Hepatocyte (in vitro differentiated cells): ENCODE measurements around the gene PRDM10. TPM values are rescaled to one million over a fixed set of nuclear protein-coding genes. Genes with fewer than 3 reads are reported as not detected.

Experiments used
- DNase-seq: peaks from one replicate; pipeline ENCODE4 v3.0.0-alpha.2; 2016; ENCODE audit warnings: low spot score
- H2AFZ ChIP-seq: fragments of 200-600 bp; sonication (generic); 2 replicates; pipeline ENCODE4 v1.6.0; 2016; ENCODE audit warnings: antibody characterized with exemption, mild to moderate bottlenecking
- H3K27ac ChIP-seq: fragments of 200-600 bp; sonication (generic); 2 replicates; pipeline ENCODE4 v1.5.1; 2016; ENCODE audit warnings: mild to moderate bottlenecking
- H3K27me3 ChIP-seq: fragments of 200-600 bp; sonication (generic); 2 replicates; pipeline ENCODE4 v1.6.1; 2016
- H3K36me3 ChIP-seq: fragments of 200-600 bp; sonication (generic); replicated peaks from 2 replicates; pipeline ENCODE4 v1.5.1; 2016; ENCODE audit warnings: low read depth; ENCODE audit not compliant: insufficient read depth
- H3K4me1 ChIP-seq: fragments of 200-600 bp; sonication (generic); 2 replicates; pipeline ENCODE4 v1.5.1; 2016; ENCODE audit warnings: mild to moderate bottlenecking, moderate library complexity; ENCODE audit not compliant: insufficient read depth
- H3K4me2 ChIP-seq: fragments of 200-600 bp; sonication (generic); 2 replicates; pipeline ENCODE4 v1.6.0; 2016
- H3K4me3 ChIP-seq: fragments of 200-600 bp; sonication (generic); 2 replicates; pipeline ENCODE4 v1.5.1; 2016; ENCODE audit warnings: mild to moderate bottlenecking
- H3K79me2 ChIP-seq: fragments of 200-600 bp; sonication (generic); 2 replicates; pipeline ENCODE4 v1.6.0; 2017; ENCODE audit warnings: mild to moderate bottlenecking
- H3K9me2 ChIP-seq: fragments of 200-600 bp; sonication (generic); replicated peaks from 2 replicates; pipeline ENCODE4 v1.6.0; 2017; ENCODE audit warnings: mild to moderate bottlenecking; ENCODE audit not compliant: insufficient read depth
- H3K9me3 ChIP-seq: fragments of 200-600 bp; sonication (generic); 2 replicates; pipeline ENCODE4 v1.5.1; 2016; ENCODE audit warnings: low read depth, mild to moderate bottlenecking
- H4K20me1 ChIP-seq: fragments of 200-600 bp; sonication (generic); 2 replicates; pipeline ENCODE4 v1.6.0; 2016; ENCODE audit warnings: mild to moderate bottlenecking; ENCODE audit not compliant: insufficient read depth, poor library complexity, severe bottlenecking
- EZH2 ChIP-seq: fragments of 200-600 bp; sonication (generic); IDR thresholded peaks from 2 replicates; pipeline ENCODE4 v1.6.1; 2016; ENCODE audit warnings: antibody characterized with exemption, mild to moderate bottlenecking, borderline replicate concordance
- EZH2phosphoT487 ChIP-seq: fragments of 200-600 bp; sonication (generic); IDR thresholded peaks from one replicate; pipeline ENCODE4 v1.6.1; 2018; ENCODE audit warnings: antibody characterized with exemption, mild to moderate bottlenecking, low read depth, moderate library complexity; ENCODE audit not compliant: unreplicated experiment, severe bottlenecking
- WGBS: methylation state at CpG from one replicate; pipeline ENCODE4 v1.1.6; 2016; ENCODE audit warnings: low lambda C conversion rate; ENCODE audit errors: missing lambda C conversion rate; 5-methylcytosine and 5-hydroxymethylcytosine counted together
- polyA plus RNA-seq: library from polyadenylated mRNA; unstranded; fragments of >200 nt; fragmentation: Nextera tagmentation; extraction: Ambion mirVana; gene quantifications from 2 replicates; pipeline ENCODE4 v1.2.1, GENCODE V29; 2016
- total RNA-seq: library from RNA; depleted of rRNA; stranded (reverse); fragments of >200 nt; gene quantifications from 2 replicates; pipeline ENCODE4 v1.2.3, GENCODE V29; 2014
- TF ChIP-seq, protein P1 (sequence below): fragments of 200-600 bp; sonication (generic); IDR thresholded peaks from 2 replicates; pipeline ENCODE4 v1.5.1; 2016; ENCODE audit warnings: antibody characterized with exemption, mild to moderate bottlenecking; ENCODE audit not compliant: poor library complexity

The PRDM10 gene
- total and polyA plus RNA-seq, 2 experiments from 2014 or later: 3.8 to 7.1 TPM

DNA sequence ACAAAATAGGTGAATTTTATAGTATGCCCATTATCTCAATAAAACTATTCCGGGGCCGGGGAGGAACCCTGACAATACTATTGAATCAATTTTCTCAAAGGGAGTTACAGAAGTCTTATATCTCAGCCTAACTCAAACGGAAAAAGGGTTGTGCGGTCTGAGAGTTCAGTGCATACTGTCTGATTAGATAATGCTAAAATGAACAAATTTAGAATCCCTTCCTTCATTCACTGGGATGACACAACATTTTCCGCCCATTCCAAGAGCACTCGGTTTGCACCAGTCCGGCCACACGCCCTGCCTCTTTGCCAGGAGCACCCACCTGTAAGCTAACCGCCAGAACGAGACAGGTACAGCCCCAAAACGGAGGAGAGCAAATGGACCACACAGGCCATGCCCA is 57.3 kb downstream of the PRDM10 start:
- Histone ChIP-seq H3K9me3 (no peaks in the 10 kb centered on the region), H3K9me2 (no peaks in the 10 kb centered on the region), H3K27ac (no peak overlapping the region), H3K4me2 (no peak overlapping the region), H3K79me2 (no peaks in the 10 kb centered on the region), H3K4me3 (no peak overlapping the region), H3K36me3 (no peaks in the 10 kb centered on the region), H3K4me1 (peaks cover 24% of the 10 kb centered on the region), H2AFZ (no peak overlapping the region), H3K27me3 (no peaks in the 10 kb centered on the region), H4K20me1 (no peaks in the 10 kb centered on the region)
- TF ChIP-seq EZH2 (no peak), EZH2phosphoT487 (no peak)
- TF ChIP-seq, protein P1, sequence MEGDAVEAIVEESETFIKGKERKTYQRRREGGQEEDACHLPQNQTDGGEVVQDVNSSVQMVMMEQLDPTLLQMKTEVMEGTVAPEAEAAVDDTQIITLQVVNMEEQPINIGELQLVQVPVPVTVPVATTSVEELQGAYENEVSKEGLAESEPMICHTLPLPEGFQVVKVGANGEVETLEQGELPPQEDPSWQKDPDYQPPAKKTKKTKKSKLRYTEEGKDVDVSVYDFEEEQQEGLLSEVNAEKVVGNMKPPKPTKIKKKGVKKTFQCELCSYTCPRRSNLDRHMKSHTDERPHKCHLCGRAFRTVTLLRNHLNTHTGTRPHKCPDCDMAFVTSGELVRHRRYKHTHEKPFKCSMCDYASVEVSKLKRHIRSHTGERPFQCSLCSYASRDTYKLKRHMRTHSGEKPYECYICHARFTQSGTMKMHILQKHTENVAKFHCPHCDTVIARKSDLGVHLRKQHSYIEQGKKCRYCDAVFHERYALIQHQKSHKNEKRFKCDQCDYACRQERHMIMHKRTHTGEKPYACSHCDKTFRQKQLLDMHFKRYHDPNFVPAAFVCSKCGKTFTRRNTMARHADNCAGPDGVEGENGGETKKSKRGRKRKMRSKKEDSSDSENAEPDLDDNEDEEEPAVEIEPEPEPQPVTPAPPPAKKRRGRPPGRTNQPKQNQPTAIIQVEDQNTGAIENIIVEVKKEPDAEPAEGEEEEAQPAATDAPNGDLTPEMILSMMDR: no peak
- WGBS: 95% methylated on average over 11 of the region's 11 CpGs
- DNase-seq: no peak

DNA sequence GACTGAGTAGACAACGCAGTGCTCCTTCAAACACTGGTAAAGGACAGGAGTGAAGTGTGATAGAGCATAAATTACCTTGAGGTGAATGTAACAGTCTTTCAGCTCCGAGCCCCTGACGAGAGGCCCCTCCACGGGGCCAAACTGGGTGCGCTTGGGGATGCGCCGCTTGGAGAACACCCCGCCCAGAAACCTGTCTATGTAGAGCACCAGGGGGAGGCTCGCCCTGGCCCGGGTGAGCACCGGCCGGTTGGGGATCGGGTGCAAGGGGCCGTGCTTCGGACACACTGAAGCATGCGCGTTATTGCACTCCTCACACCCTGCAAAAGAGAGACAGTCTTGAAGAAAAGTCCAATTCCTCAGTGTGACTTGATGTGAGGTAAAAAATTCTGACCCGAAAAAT is 57.9 kb downstream of the PRDM10 start:
- Histone ChIP-seq H3K4me3 (no peak overlapping the region), H4K20me1 (no peaks in the 10 kb centered on the region), H3K27ac (no peak overlapping the region), H3K79me2 (no peaks in the 10 kb centered on the region), H3K4me1 (peaks cover 18% of the 10 kb centered on the region), H3K9me2 (no peaks in the 10 kb centered on the region), H3K4me2 (no peak overlapping the region), H2AFZ (no peak overlapping the region), H3K36me3 (no peaks in the 10 kb centered on the region), H3K27me3 (no peaks in the 10 kb centered on the region), H3K9me3 (no peaks in the 10 kb centered on the region)
- TF ChIP-seq, protein P1: no peak
- TF ChIP-seq EZH2phosphoT487 (no peak), EZH2 (no peak)
- DNase-seq: no peak
- WGBS: 98% methylated on average over 18 of the region's 18 CpGs

DNA sequence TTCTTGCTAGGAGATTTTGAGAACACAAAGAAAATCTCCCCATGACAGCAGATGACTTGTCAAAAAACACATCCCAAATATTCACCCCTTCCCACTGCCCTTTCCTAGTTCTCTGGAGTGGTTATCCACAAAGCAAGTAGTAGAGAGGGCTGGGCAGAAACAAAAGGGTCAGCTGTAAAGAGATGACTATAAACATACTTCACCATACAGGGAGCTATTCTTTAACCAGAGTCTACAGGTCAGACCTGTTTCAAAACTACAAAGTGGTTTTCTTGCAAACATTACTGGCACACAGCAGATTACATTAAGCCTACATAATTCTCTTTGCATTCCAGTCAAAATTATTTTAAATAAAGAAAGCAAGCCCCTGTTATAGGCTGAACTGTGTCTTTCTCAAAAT is 59.6 kb downstream of the PRDM10 start:
- Histone ChIP-seq H4K20me1 (no peaks in the 10 kb centered on the region), H3K27ac (peak overlapping the region; percentile 42), H3K36me3 (no peaks in the 10 kb centered on the region), H3K4me1 (peaks cover 15% of the 10 kb centered on the region), H3K9me3 (no peaks in the 10 kb centered on the region), H3K4me3 (no peak overlapping the region), H3K4me2 (peak overlapping the region; percentile 31), H3K79me2 (no peaks in the 10 kb centered on the region), H2AFZ (no peak overlapping the region), H3K27me3 (no peaks in the 10 kb centered on the region), H3K9me2 (no peaks in the 10 kb centered on the region)
- DNase-seq: no peak
- no peak for TF ChIP-seq EZH2phosphoT487
- TF ChIP-seq, protein P1: no peak
- no peak for TF ChIP-seq EZH2

DNA sequence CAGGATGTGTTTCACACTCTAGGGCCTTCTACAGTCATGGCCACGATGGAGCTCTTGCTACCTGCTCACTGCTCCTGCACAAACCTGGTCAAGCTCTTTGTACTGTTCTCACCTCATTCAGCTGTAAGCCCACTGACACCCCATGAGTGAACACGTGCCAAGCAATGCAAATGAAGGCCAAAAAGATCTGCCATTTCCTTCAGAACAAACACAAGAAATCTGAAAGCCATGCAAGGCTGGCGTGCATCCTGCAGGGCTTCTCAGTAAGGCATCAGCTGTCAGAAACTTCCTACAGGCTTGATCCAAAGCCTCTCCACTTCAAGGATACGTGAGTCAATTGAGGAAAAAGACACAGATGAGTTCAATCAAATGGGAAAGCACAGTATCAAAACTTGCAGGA is 63.1 kb downstream of the PRDM10 start:
- H3K36me3 ChIP-seq: no peaks in the 10 kb centered on the region
- H4K20me1 ChIP-seq: no peaks in the 10 kb centered on the region
- no peak overlapping the region for H3K27ac ChIP-seq
- no peaks in the 10 kb centered on the region for H3K79me2 ChIP-seq
- WGBS: 88% methylated on average over 4 of the region's 4 CpGs
- peaks cover 15% of the 10 kb centered on the region for H3K4me1 ChIP-seq
- no peak overlapping the region for H3K4me2 ChIP-seq
- H2AFZ ChIP-seq: no peak overlapping the region
- no peak for TF ChIP-seq EZH2phosphoT487
- no peak overlapping the region for H3K4me3 ChIP-seq
- no peak for DNase-seq
- H3K9me2 ChIP-seq: no peaks in the 10 kb centered on the region
- H3K27me3 ChIP-seq: no peaks in the 10 kb centered on the region
- no peaks in the 10 kb centered on the region for H3K9me3 ChIP-seq
